ENCODE data around the gene ADAD2. TPM values are rescaled to one million over a fixed set of nuclear protein-coding genes. Genes with fewer than 3 reads are reported as not detected.
"Not testable (repeated sequence)": the region's sequence is repeated elsewhere in the genome, so short reads cannot be mapped to it uniquely, and the experiment has no call there.

ADAD2 gene
- total RNA-seq, 2 donors from 2014 or later = 0.47 TPM; not detected in 1

DNA sequence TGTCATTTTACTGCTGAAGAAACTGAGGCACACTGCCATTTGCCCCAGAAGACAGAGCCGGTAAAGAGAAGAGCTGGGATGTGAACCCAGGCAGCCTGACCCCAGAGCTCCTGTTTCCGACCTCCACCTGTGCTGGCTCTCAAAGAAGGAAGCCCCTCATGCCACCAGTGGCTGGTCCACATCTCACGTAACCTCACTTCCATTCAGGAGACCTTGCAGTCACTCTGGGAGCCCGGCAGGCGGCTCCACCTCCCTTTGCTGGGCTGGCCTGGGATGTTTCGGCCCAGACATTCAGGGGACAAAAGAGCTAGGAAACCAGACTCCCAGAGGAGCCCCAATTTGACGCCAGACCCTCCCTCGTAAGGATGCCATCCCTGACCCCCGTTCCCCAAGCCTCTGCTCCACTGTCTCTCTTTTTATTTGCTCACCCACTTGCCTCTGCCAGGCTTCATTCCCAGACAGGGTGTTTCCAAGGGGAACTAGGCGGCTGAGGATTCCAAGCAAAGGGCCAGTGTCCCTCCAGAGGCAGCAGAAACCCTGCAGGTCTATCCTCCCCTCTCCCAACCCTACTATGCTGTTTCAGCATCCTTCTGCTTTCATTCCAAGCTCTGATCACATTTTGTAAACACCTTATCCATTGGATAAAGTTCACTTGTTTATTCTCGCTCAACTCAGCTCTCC is 6.9 kb upstream of the ADAD2 start:
- H3K36me3 Mint-ChIP-seq = peaks cover 5 to 19% of the 10 kb centered on the region in 2 donors
- H3K9me3 Mint-ChIP-seq = no peaks in the 10 kb centered on the region
- H3K27ac Mint-ChIP-seq = peak overlapping the region; percentile 82 to 95

DNA sequence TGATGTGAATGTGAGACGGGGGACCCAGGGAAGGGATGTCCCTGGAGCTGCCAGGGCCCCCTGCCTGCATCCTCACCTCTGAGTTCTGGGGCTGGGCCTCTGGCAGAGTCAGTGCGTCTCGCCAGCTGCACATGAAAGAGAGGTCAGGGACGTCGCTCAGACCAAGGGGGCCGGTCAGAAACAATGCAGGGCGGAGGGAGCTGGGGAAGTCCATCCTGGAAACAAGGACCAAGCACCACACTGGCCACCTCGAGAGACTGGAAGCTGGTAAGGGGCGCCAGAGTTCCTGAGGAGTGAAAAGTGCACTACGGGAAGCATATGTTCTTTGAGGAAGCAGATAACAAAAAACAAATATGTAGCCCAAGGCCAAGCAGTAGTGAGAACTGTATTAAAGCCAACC is 6.2 kb upstream of the ADAD2 start:
- DNase-seq (ENCODE audit: low spot score in 2 of 2) = no peak
- peak overlapping the region; percentile 82 to 95 for H3K27ac Mint-ChIP-seq
- no peaks in the 10 kb centered on the region for H3K9me3 Mint-ChIP-seq
- no peak for ATAC-seq
- peaks cover 5 to 19% of the 10 kb centered on the region in 2 donors for H3K36me3 Mint-ChIP-seq

More for the DNA sequence above, 6.9 kb upstream of the ADAD2 start:
- ATAC-seq (no peak), DNase-seq (ENCODE audit: low spot score in 2 of 2) (no peak)

DNA sequence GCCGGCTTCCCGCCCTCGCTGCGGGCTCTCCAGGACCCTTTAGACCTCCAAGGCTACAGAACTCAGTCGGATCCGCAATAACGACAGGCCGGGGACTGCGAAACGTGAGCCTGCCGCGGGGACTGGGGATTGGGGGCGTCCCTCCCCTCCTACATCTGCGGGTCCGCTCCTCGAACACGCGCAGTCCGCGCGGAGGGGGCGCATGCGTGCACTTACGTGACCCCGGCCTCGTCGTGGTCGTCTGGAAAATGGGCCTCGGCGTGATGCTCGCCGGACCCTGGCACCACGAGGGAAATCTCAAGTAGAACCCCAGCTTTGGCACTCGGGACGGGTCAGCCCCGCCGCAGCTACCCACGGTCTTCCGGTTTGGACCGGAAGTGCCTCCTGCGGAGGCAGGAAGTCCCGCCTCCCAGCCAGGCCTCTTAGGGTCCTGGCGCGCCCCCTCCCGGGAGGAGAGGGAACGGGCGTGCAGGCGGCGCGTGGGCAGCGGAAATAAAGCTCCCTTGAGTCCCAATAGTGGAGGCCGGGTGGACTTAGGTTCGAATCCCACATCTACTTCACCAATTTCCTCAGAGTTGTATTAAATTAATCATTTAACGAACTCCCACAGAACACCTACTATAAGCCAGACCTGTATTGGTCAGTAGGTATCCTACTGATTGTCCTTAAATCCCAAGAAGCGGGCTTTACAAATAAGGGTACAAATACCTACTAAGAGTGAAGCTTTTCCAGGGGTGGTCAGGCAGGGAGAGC is 4.1 kb upstream of the ADAD2 start, which contains the start of gene TAF1C:
Gene TAF1C, minus strand, starts transcription at position 373 of the 753 bp plus-strand sequence. CDS start 2,069 bp downstream, outside the sequence.
- peak; percentile 96 to 98 for ATAC-seq
- Mint-ChIP-seq H3K27ac (peak within 1 kb of the TSS; percentile 95 to 98), H3K9me3 (no peaks in the 10 kb centered on the region), H3K36me3 (peaks cover 5 to 19% of the 10 kb centered on the region in 2 donors)
- DNase-seq (ENCODE audit: low spot score in 2 of 2) = peak; percentile 93 to 96

DNA sequence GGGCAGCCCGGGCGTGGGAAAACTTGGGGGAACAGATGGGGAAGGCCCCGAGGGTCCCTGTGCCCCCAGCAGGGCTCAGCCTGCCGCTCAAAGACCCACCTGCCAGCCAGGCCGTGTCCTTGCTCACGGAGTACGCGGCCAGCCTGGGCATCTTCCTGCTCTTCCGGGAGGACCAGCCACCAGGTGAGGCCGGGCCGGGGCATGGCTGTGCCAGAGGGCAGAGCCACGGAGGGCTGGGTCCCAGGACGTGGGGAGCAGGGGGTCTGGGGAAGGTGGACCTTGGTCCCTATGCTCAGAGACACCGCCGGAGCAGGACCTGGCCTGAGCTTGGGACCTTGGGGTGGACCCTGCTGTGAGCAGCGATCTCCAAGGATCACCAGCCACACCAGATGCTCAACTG is 509 bp downstream of the ADAD2 start:
- Mint-ChIP-seq H3K9me3 (no peaks in the 10 kb centered on the region), H3K27ac (no peak overlapping the region), H3K36me3 (peaks cover 5% of the 10 kb centered on the region in 2 donors)
- ATAC-seq = no peak
- DNase-seq (ENCODE audit: low spot score in 2 of 2) = no peak

DNA sequence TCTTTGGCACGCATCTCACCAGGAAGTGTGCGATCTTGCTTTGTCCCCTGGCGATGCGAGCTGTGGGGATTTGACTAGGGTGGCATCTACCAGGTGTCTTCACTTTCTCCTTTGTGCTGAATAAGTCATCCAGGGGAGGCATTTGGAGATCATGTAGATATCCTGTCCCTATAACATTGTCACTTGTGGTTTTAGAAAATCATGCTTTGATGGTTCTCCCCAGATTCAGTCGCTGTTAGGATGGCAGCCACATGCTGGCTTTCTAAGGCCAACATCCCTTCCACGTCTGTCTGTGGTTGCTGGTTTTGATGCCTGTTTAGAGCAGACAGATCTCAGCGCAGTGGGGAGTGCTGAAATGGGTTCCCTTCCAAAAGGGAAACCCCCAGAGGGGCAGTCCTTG is 2.5 kb downstream of the ADAD2 start:
- DNase-seq (ENCODE audit: low spot score in 2 of 2) = no peak
- no peaks in the 10 kb centered on the region for H3K9me3 Mint-ChIP-seq

DNA sequence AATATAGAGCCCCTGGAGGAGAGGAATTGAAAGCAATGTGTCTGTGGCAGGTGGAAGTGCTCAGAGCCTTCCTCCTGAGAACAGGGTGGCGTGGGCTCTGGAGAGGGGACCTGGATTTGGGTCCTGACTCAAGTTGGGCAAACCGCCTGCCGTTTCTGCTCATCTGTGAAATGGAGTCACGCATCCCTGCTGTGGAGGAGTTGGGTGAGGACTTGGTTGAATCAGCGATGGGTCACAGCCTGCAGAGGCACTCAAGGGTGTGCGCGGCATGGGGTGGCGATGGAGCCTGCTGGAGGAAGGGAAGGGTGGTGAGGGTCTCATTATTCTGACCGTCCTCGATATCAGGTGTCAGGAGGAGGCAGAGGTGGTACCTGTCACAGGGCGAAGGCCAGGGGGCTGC is 3.1 kb downstream of the ADAD2 start:
- H3K9me3 Mint-ChIP-seq = no peaks in the 10 kb centered on the region
- DNase-seq (ENCODE audit: low spot score in 2 of 2) (no peak), ATAC-seq (peak; percentile 34 to 39)
- H3K27ac Mint-ChIP-seq = peak overlapping the region; percentile 55 to 88
- no peaks in the 10 kb centered on the region for H3K36me3 Mint-ChIP-seq

More for the DNA sequence above, 2.5 kb downstream of the ADAD2 start:
- H3K36me3 Mint-ChIP-seq = no peaks in the 10 kb centered on the region
- H3K27ac Mint-ChIP-seq = peak overlapping the region; percentile 55 to 88
- peak; percentile 23 to 78 for ATAC-seq

DNA sequence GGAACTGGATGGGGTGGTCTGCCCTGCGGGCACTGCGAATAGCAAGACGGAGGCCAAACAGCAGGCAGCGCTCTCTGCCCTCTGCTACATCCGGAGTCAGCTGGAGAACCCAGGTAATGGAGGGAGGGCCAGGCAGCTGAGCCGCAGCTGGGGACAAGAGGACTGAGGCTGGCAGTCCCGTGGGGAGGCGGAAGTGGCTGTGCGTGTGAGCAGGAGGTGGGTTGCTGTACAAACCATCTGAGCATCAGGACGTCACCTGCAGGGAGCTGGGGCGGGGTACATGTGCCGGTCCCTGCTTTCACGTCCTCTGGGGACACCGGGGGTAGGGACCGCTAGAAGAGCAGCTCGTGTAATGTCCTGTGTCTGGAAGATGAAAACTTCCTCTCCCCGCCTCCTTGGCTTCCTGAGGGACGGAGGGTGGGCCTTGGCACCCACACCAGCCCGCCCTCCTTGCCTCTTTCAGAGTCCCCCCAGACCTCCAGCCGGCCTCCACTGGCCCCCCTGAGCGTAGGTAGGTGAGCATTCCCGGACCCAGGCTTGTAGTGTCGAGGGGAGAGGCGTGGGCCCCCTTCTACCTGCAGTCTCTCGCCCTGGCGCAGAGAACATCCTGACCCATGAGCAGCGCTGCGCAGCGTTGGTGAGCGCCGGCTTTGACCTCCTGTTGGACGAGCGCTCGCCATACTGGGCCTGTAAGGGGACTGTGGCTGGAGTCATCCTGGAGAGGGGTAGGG is 3.7 kb downstream of the ADAD2 start:
- Mint-ChIP-seq H3K9me3 (no peaks in the 10 kb centered on the region), H3K27ac (peak overlapping the region; percentile 46 to 88), H3K36me3 (no peaks in the 10 kb centered on the region)
- ATAC-seq (peak; percentile 51 to 71), DNase-seq (ENCODE audit: low spot score in 2 of 2) (peak in 1 of 2 donors; percentile 33)

DNA sequence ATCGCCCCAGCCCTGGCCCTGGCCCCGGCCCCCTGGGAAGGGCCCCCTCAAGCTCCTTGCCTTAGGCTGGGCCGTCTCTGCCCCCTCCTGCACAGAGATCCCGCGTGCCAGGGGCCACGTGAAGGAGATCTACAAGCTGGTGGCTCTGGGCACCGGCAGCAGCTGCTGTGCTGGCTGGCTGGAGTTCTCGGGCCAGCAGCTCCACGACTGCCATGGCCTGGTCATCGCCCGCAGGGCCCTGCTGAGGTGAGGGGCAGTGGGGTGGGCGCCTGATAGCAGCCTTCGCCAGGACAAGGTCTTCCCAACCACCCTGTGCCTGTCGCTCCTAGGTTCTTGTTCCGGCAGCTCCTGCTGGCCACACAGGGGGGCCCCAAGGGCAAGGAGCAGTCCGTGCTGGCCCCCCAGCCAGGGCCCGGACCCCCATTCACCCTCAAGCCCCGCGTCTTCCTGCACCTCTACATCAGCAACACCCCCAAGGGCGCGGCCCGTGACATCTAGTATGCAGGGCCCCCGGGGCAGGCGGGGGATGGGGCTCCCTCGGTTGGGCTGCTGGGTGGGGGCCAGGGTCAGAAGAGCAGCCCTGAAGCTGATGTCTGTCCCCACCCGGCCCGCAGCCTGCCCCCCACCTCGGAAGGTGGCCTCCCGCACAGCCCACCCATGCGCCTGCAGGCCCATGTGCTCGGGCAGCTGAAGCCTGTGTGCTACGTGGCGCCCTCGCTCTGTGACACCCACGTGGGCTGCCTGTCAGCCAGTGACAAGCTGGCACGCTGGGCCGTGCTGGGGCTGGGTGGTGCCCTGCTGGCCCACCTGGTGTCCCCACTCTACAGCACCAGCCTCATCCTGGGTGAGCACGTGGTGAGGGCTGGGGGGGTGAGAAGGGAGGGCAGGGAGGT is 4.5 kb downstream of the ADAD2 start:
- no peak for DNase-seq (ENCODE audit: low spot score in 2 of 2)
- ATAC-seq = no peak
- H3K27ac Mint-ChIP-seq = no peak overlapping the region

DNA sequence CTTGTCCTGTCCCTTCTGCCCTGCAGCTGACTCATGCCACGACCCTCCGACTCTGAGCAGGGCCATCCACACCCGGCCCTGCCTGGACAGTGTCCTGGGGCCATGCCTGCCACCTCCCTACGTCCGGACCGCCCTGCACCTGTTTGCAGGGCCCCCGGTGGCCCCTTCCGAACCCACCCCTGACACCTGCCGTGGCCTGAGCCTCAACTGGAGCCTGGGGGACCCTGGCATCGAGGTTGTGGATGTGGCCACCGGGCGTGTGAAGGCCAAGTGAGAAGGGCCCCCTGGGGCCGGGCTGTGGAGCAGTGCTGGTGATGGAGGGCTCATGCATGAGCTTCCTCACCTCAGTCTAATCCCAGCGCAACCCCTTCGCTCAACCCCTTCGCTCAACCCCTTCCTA is 5.1 kb downstream of the ADAD2 start:
- H3K36me3 Mint-ChIP-seq = no peaks in the 10 kb centered on the region
- H3K9me3 Mint-ChIP-seq = no peaks in the 10 kb centered on the region
- ATAC-seq (no peak), DNase-seq (ENCODE audit: low spot score in 2 of 2) (no peak)
- H3K27ac Mint-ChIP-seq = no peak overlapping the region

More for the DNA sequence above, 4.5 kb downstream of the ADAD2 start:
- Mint-ChIP-seq H3K9me3 (no peaks in the 10 kb centered on the region), H3K36me3 (no peaks in the 10 kb centered on the region)

DNA sequence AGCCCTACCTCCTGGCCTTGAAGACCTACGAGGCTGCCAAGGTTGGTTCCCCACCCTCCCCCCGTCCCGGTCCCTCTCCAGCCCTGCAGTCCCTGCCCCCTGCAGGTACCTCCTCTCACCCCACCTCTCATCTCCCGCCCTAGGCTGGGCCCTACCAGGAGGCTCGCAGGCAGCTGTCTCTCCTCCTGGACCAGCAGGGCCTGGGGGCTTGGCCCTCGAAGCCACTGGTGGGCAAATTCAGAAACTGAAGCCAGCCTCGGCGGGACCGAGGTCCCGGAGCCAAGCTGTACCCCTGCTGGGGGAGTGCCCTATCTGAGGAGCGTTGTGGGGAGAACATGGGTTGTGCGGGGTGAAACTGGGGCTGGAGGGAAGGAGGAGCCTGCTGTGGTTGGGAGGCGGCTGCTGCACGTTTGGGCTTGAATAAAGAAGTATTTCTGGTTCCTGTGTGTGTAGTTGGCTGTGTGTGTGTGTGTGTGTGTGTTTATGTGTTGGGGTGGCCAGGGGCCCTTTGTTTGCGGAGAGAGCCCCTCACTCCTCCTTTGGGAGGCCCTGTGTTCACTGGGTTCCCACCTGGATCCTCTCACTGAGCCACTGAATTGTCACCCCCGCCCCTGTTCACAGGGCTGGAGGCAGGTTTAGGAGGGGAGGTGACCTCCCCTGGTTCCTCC is 5.9 kb downstream of the ADAD2 start:
- Mint-ChIP-seq H3K9me3 (no peaks in the 10 kb centered on the region), H3K27ac (peak overlapping the region in 1 of 2 donors; percentile 16), H3K36me3 (no peaks in the 10 kb centered on the region)
- ATAC-seq (no peak), DNase-seq (ENCODE audit: low spot score in 2 of 2) (no peak)

DNA sequence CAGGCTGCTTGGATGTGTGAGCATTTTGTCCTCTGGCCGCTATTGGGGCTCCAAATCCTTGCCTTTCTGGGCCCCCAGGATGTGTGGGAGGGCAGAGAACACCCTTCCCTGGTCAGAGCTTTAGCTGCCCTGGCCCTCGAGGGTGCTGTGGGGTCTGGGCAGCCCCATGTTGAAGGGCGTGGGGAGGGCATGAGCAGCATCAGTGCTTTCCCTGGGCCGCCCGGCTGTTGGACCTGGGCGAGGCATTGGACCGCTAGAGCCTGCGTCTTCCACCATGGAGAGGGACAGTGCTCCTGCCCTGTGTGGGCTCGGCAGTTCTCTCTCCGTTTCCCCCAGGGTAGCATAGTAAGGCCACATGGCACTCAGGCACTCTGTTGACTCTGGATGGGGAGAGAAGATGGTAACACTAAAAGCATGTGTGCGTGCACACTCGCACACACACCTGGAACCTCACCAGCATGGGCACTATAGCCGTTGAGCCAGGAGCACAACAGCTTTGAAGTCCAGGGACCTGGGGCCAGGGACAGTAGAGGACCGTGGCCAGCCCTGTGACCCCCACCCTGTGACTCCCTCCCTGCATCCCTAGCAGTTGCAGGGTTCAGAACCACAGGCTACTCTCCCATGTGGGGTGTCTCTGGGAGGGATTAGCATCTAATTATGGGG is 6.6 kb downstream of the ADAD2 start:
- DNase-seq (ENCODE audit: low spot score in 2 of 2) (peak in 1 of 2 donors; percentile 49), ATAC-seq (no peak)
- Mint-ChIP-seq H3K27ac (no peak overlapping the region), H3K9me3 (no peaks in the 10 kb centered on the region), H3K36me3 (no peaks in the 10 kb centered on the region)

DNA sequence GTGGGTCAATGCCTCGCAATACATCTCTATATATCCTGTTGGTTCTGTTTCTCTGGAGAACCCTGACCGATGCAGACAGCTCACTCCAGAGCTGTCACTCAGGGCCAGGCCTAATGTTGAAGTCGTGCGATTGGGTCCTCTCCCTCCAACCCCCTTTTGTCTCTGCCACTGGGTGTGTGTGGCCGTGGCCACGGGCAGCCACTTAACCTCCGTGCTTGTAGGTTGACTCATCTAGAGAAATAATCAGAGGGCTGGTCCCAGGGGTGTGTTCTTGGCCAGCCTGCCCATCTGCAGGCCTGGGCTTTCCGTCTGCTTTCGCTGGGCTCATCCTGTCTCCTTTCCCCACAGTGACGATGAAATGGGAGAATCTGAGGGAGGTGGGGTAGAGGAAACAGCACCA is 7.4 kb downstream of the ADAD2 start:
- DNase-seq (ENCODE audit: low spot score in 2 of 2) = no peak
- Mint-ChIP-seq H3K27ac (peak overlapping the region in 1 of 2 donors; percentile 5), H3K9me3 (no peaks in the 10 kb centered on the region), H3K36me3 (no peaks in the 10 kb centered on the region)
- no peak for ATAC-seq

DNA sequence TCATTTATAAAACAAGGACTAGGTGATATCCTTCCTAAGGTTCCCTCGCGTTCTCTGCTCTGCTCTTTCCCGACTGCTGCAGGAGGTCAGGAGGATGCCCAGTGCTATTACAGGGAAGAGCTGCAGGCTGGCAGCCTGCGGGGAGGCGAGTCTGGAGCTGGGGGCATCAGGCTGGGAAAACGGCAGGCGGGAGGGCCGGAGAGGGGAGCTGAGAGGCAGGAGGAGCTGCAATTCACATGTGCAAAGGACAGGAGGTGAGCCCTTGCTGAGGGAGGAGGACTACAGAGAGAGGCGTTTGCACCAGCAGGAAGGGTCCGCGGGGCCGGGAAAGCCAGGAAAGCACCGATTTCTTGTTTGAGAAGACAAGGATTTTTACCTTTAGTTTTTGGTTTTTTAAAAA is 8.1 kb downstream of the ADAD2 start:
- Mint-ChIP-seq H3K36me3 (no peaks in the 10 kb centered on the region), H3K27ac (no peak overlapping the region), H3K9me3 (no peaks in the 10 kb centered on the region)
- no peak for ATAC-seq
- DNase-seq (ENCODE audit: low spot score in 2 of 2) = no peak

DNA sequence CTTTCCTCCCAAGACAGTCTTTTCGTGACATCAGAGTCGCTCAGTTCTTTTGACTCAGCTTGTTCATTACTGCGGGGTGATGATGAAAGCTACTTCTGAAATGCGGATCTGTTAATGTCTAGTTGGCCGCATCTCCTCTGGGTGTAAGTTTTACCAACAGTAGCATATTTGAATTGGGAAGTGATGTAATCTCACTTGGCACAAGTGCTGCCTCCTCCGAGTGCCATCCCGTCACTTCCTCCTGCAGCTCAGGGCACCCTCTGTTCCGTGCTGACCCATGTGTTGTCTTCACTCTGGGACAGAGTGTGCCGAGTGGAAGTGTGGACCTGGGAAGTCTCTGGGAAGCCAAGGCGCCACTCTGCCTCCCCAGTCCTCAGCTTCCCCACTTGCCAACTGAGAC is 8.9 kb downstream of the ADAD2 start:
- Mint-ChIP-seq H3K9me3 (no peaks in the 10 kb centered on the region), H3K27ac (no peak overlapping the region), H3K36me3 (no peaks in the 10 kb centered on the region)
- DNase-seq (ENCODE audit: low spot score in 2 of 2) = no peak
- no peak for ATAC-seq

DNA sequence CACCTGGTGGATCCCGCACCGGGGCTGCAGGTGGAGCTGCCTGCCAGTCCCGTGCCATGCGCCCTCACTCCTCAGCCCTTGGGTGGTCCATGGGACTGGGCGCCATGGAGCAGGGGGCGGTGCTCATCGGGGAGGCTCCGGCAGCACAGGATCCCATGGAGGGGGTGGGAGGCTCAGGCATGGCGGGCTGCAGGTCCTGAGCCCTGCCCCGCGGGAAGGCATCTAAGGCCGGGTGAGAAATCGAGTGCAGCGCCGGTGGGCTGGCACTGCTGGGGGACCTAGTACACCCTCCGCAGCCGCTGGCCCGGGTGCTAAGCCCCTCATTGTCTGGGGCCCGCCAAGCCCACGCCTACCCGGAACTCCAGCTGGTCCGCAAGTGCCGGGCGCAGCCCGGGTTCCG is 13.6 kb downstream of the ADAD2 start:
- not testable (repeated sequence) for H3K36me3 Mint-ChIP-seq; ATAC-seq; DNase-seq (ENCODE audit: low spot score in 2 of 2); H3K27ac Mint-ChIP-seq; H3K9me3 Mint-ChIP-seq
